ENCODE results near the gene ITPA. TPM values are rescaled to one million over a fixed set of nuclear protein-coding genes. Genes with fewer than 3 reads are reported as not detected.

ITPA gene
- total RNA-seq, 1 donor from 2014 or later = 40.9 TPM

DNA sequence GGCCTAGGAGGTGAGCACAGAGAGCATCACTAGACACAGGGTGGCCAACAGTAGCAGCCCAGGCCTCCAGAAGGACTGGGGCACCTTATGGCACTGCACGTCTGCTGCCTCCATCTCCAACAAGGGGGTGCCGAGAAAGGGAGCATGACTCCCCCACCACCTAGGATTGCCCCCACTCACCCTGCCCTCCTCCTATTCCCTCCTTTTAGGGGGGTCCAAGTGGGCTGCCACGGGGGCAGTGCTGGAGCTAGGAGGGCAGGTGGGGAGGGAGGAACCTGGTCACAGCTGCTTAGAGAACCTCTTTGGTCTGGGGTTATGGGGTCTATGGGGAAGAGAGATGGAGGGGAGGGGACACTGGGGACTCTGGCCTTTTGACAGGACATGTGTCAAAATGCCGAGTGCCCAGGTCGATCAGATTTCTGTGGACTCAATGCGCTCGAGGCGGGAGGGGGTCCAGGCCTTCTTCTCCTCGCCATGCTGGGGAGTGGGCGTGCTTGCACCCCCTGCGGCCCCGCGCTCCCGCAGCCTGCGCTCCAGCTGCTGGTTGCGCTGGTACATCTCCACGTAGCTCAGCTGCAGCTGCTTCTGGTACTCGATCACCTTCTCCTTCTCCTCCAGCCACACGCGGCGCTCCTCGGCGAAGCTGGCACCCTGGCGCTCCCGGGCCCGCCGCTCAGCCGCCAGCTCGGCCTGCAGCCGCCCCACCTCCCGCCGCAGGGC lies 45.1 kb upstream of the ITPA start:
- DNase-seq (no peak), ATAC-seq (no peak)
- Histone ChIP-seq H3K9me3 (no peaks in the 10 kb centered on the region), H3K36me3 (no peaks in the 10 kb centered on the region), H3K4me3 (no peak overlapping the region), H3K27me3 (ENCODE audit: low read depth) (peaks cover 7% of the 10 kb centered on the region), H3K27ac (no peak overlapping the region), H3K4me1 (peaks cover 5% of the 10 kb centered on the region)
- intact Hi-C loops (cut with DNase I) = no loop called here
- TF ChIP-seq, protein P1, sequence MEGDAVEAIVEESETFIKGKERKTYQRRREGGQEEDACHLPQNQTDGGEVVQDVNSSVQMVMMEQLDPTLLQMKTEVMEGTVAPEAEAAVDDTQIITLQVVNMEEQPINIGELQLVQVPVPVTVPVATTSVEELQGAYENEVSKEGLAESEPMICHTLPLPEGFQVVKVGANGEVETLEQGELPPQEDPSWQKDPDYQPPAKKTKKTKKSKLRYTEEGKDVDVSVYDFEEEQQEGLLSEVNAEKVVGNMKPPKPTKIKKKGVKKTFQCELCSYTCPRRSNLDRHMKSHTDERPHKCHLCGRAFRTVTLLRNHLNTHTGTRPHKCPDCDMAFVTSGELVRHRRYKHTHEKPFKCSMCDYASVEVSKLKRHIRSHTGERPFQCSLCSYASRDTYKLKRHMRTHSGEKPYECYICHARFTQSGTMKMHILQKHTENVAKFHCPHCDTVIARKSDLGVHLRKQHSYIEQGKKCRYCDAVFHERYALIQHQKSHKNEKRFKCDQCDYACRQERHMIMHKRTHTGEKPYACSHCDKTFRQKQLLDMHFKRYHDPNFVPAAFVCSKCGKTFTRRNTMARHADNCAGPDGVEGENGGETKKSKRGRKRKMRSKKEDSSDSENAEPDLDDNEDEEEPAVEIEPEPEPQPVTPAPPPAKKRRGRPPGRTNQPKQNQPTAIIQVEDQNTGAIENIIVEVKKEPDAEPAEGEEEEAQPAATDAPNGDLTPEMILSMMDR (IDR thresholded peaks at IDR 0.05) = no peak

DNA sequence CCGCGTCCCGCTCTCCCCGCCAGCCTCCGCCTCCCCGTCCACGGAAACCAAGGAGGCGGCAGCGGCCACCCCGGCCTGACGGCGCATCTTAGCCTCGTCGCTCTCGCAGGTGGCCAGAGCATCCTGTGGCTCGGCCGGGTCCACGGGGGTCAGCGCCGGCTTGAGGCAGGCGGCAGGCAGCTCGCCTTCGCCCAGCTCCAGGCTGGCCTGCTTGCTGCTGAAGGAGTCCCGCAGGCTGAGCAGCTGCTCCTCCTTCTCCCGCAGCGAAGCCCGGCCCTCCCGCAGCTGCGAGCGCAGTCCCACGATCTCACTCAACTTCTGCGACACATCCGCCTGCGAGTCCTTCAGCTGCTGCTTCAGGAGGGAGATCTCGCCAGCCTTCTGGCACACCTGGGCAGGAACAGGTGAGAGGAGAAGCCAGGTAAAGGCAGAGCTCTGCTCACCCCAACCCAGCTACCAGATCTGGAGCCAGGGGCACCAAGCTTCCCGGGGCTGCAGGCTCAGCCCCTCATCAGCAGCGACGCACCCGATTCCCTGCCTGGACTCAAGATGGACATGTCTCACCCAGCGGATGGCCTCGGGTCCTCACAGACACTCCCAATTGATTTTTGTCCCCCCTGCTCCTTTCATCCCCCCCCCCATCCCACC lies 44.4 kb upstream of the ITPA start:
- DNase-seq (no peak), ATAC-seq (no peak)
- H3K27me3 ChIP-seq (ENCODE audit: low read depth) = peaks cover 7% of the 10 kb centered on the region
- no peaks in the 10 kb centered on the region for H3K9me3 ChIP-seq
- H3K27ac ChIP-seq = no peak overlapping the region
- H3K4me1 ChIP-seq = peaks cover 5% of the 10 kb centered on the region
- TF ChIP-seq, protein P1 (IDR thresholded peaks at IDR 0.05) = no peak
- H3K36me3 ChIP-seq = no peaks in the 10 kb centered on the region
- intact Hi-C loops (cut with DNase I) = no loop called here
- no peak overlapping the region for H3K4me3 ChIP-seq

DNA sequence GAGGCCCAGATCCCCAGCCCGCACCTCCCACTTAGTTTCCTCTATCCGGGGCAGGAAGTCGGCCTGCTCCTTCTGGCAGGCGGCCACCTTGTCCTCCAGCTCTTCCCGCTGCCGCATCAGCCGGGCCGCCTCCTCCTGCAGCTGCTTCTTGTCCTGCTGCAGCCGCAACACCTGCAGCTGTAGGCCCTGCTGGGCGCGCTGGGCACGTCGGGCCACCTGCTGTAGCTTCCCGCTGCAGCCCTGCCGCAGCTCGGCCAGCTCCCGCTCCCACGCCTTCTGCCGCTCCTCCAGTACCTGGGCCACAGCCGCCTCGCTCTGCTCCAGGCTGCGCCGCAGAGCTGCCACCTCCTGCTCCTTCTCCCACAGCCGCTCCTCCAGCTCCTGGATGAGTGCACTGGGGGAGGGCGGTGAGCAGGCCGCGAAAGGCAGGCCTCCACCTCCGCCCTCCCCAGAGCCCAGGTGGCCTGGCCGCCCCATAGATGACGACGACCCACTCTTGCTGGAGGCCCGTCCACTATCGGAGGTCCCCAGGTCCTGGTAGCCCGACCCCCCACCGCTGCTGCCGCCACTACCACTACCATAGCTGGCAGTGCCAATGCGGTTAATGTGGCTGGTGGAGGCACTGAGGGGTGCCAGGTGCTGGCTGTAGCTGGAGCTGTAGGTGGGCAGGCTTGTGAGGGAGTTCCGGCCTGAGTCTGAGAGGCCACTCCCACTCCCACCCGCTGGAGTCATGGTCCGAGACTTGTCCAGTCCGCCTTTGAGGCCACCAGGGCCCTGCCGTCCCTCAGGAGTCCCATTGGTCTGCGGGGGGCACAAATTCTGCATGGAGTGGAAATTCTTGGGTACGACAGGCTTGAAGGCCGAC lies 43.6 kb upstream of the ITPA start:
- Histone ChIP-seq H3K27ac (no peak overlapping the region), H3K9me3 (no peaks in the 10 kb centered on the region), H3K27me3 (ENCODE audit: low read depth) (peaks cover 7% of the 10 kb centered on the region), H3K4me3 (no peak overlapping the region), H3K36me3 (no peaks in the 10 kb centered on the region), H3K4me1 (peaks cover 5% of the 10 kb centered on the region)
- TF ChIP-seq, protein P1 (IDR thresholded peaks at IDR 0.05) = no peak
- DNase-seq (peak; percentile 55), ATAC-seq (no peak)
- intact Hi-C loops (cut with DNase I) = no loop called here

DNA sequence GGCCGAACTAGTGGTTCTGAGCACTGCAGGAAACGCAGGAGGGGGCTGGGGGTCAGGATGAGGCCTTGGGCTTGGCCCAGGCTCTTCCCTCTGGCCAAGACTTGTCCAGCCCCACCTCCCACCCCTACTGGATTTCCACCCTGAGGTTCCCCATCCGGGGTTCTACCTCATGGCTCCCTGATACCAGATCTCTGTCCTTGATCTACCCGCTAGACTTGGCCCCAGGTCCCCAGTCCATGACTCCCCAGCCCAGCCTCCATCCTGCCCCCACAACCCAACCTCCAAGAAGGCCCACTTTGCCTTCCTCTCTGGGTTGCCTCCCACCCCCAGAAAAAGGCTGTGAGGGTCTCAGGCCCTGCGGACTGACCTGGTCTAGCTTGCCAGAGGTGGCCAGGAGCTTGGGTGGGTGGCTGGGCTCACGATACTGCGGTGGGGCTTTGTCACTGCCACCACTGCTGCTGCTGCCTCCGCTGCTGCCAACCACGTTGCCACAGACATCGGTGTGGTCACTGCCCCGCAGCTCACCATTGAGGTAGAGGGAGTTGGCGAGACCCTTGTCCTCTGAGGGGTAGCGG lies 42.9 kb upstream of the ITPA start:
- intact Hi-C loops (cut with DNase I) = no loop called here
- Histone ChIP-seq H3K4me3 (no peak overlapping the region), H3K27ac (no peak overlapping the region), H3K4me1 (peaks cover 5% of the 10 kb centered on the region), H3K27me3 (ENCODE audit: low read depth) (peaks cover 7% of the 10 kb centered on the region), H3K36me3 (no peaks in the 10 kb centered on the region), H3K9me3 (no peaks in the 10 kb centered on the region)
- ATAC-seq (no peak), DNase-seq (no peak)
- TF ChIP-seq, protein P1 (IDR thresholded peaks at IDR 0.05) = no peak

DNA sequence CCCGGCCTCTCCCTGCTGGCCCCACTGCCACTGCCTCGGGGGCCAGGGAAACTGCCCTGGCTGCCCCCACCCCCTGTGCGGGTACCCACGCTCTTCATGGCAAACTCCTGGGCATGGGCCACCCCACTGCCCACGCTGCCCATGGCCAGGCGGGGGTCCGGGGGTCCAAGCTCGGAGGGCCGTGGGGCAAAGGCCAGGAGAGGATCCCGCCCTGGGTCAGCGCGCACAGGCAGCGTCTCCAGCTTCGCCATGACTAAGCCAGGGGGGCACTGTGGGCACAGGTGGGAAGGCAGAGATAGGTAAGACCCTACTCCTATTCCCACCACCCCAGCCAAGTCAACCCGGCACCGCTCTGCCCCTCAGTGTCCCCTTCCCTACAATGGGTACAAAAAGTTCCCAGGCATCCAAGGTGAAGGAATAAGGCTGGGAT lies 42.4 kb upstream of the ITPA start:
- H3K9me3 ChIP-seq = no peaks in the 10 kb centered on the region
- TF ChIP-seq, protein P1 (IDR thresholded peaks at IDR 0.05) = no peak
- intact Hi-C loops (cut with DNase I) = no loop called here
- no peak overlapping the region for H3K4me3 ChIP-seq
- H3K4me1 ChIP-seq = peaks cover 5% of the 10 kb centered on the region
- ATAC-seq (no peak), DNase-seq (no peak)
- H3K36me3 ChIP-seq = no peaks in the 10 kb centered on the region
- H3K27me3 ChIP-seq (ENCODE audit: low read depth) = peaks cover 7% of the 10 kb centered on the region
- no peak overlapping the region for H3K27ac ChIP-seq
